ENCODE results near the gene CHST7. TPM values are rescaled to one million over a fixed set of nuclear protein-coding genes. Genes with fewer than 3 reads are reported as not detected.
"Not testable (repeated sequence)": the region's sequence is repeated elsewhere in the genome, so short reads cannot be mapped to it uniquely, and the experiment has no call there.

The CHST7 gene, protein sequence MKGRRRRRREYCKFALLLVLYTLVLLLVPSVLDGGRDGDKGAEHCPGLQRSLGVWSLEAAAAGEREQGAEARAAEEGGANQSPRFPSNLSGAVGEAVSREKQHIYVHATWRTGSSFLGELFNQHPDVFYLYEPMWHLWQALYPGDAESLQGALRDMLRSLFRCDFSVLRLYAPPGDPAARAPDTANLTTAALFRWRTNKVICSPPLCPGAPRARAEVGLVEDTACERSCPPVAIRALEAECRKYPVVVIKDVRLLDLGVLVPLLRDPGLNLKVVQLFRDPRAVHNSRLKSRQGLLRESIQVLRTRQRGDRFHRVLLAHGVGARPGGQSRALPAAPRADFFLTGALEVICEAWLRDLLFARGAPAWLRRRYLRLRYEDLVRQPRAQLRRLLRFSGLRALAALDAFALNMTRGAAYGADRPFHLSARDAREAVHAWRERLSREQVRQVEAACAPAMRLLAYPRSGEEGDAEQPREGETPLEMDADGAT
- under 1 TPM; 0.52 to 0.74 TPM for total RNA-seq
- polyA plus RNA-seq: 1 to 10 TPM in 1 of 3 donors, under 1 TPM in 2; 0.11 to 1.1 (median 0.60) TPM
- total RNA-seq: 0.14 to 3.2 (median 1.1) reads per million in 6 experiments

- Mint-ChIP-seq H3K36me3 (peaks cover 0 to 3% (median 0%) of the 10 kb centered on the region in 3 donors), H3K4me1 (peaks cover 2 to 35% (median 26%) of the 10 kb centered on the region in 4 donors), H3K27me3 (peaks cover 0 to 17% (median 4%) of the 10 kb centered on the region in 5 donors), H3K4me3 (peak within 1 kb of the TSS; percentile 57 to 85 (median 76)), H3K9me3 (peaks cover 0 to 2% (median 0%) of the 10 kb centered on the region in 9 donors), H3K27ac (peak within 1 kb of the TSS in 4 of 10 donors; percentile 56 to 80 (median 67))
- DNase-seq (peak in 9 of 10 donors; percentile 7 to 63 (median 20)), ATAC-seq (peak; percentile 41 to 70)
- POLR2A ChIA-PET: no interaction called here
Measured at GRCh38 chrX:46573331-46573891, at the start of gene CHST7. Gene CHST7, plus strand, starts transcription at chrX:46573765. Its CDS starts 167 bp downstream, at chrX:46573932.

DNA sequence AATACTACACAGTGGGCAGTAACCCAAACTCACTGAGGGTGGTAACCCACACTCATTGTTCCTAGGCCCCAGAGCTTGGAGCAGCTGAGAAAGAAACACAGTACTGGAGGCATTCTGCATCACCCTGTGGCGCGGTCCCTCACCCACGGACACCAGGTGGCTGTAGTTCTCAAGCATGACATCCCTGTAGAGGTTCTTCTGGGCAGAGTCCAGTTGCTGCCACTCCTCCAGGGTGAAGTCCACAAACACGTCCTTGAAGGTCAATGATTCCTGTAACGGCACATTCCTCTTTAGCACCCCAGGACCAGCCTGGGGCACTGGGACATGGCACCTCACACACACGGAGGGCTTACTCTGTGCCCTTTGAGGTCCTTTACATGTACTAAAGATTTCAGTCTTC lies 44.9 kb upstream of the CHST7 start:
- ATAC-seq, H3K27ac Mint-ChIP-seq, POLR2A ChIA-PET, H3K27me3 Mint-ChIP-seq, H3K4me1 Mint-ChIP-seq, H3K9me3 Mint-ChIP-seq, DNase-seq, H3K4me3 Mint-ChIP-seq: not testable (repeated sequence)
- H3K36me3 Mint-ChIP-seq: peaks cover 0 to 11% (median 5%) of the 10 kb centered on the region in 3 donors

DNA sequence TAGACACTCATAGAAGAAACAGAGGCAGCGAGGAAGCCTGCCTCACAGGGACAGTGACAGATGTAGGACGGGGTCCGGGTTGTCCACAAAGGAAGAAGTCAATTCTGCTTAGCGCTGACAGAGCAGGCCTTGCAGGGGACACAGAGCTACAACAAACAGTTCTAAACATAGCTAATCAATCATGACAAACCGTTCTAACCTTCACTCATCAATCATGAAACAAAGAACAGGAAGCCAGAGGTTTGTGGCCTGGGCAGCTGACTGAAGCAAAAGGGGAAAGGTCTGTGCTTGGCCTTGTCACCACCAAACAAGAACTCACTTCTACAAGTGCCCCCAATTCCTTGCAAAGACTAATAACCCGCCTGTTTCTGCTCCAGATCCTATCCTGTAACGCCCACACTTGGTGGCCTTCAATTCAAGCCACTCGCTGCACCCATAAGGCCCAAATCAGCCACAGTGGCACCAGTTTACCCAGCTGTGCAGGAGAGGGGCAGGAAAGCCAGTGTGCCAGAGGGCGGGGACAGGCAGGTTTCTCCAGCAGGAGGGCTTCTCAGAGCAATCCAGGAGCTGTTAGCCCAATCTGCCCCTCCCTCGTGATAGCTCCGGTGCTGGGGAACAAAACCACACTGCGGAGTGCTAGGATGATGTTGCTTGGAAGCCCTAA lies 43.7 kb upstream of the CHST7 start:
- H3K4me3 Mint-ChIP-seq, H3K4me1 Mint-ChIP-seq, H3K27me3 Mint-ChIP-seq, POLR2A ChIA-PET, H3K9me3 Mint-ChIP-seq, ATAC-seq, DNase-seq, H3K27ac Mint-ChIP-seq: not testable (repeated sequence)
- peaks cover 0 to 14% (median 5%) of the 10 kb centered on the region in 3 donors for H3K36me3 Mint-ChIP-seq

GRCh38 chrX:46530404-46530908 lies 43.1 kb upstream of the CHST7 start:
- H3K27me3 Mint-ChIP-seq, H3K4me1 Mint-ChIP-seq, DNase-seq, H3K4me3 Mint-ChIP-seq, ATAC-seq, H3K9me3 Mint-ChIP-seq, POLR2A ChIA-PET, H3K27ac Mint-ChIP-seq: not testable (repeated sequence)
- peaks cover 0 to 14% (median 5%) of the 10 kb centered on the region in 3 donors for H3K36me3 Mint-ChIP-seq

DNA sequence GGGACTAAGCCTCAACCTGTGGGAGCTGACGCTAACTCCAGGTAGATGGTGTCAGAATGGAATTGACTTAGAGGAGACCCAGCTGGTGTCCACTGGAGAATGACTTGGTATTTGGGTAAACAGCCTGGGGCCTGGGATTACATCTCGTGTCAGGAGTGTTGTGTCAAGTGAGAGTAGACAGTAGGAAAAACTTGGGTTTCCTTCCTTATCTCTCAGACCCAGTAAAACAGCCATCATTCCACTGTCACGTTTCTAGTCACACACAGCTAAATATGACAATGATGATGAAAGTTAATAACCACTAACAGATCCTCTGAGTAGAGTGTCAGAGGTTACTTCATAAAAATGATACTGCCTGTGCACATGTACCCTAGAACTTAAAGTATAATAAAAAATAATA lies 42.1 kb upstream of the CHST7 start:
- Mint-ChIP-seq H3K4me3 (no peak overlapping the region), H3K9me3 (no peaks in the 10 kb centered on the region), H3K27ac (no peak overlapping the region), H3K4me1 (peaks cover 0 to 2% (median 0%) of the 10 kb centered on the region in 4 donors), H3K36me3 (peaks cover 0 to 12% (median 4%) of the 10 kb centered on the region in 3 donors), H3K27me3 (no peaks in the 10 kb centered on the region)
- no peak for DNase-seq
- POLR2A ChIA-PET: no interaction called here
- ATAC-seq: no peak

GRCh38 chrX:46543441-46543840 lies 30.1 kb upstream of the CHST7 start:
- Mint-ChIP-seq H3K4me3 (peak overlapping the region in 4 of 10 donors; percentile 11 to 29 (median 21)), H3K27me3 (no peaks in the 10 kb centered on the region), H3K4me1 (peaks cover 0 to 35% (median 16%) of the 10 kb centered on the region in 4 donors), H3K27ac (peak overlapping the region in 4 of 10 donors; percentile 13 to 48 (median 24)), H3K36me3 (peaks cover 0 to 23% (median 5%) of the 10 kb centered on the region in 3 donors), H3K9me3 (no peaks in the 10 kb centered on the region)
- no peak for ATAC-seq
- POLR2A ChIA-PET: no interaction called here
- DNase-seq: no peak

- H3K4me1 Mint-ChIP-seq: peaks cover 0 to 35% (median 18%) of the 10 kb centered on the region in 4 donors
- DNase-seq, ATAC-seq, POLR2A ChIA-PET, H3K27me3 Mint-ChIP-seq, H3K9me3 Mint-ChIP-seq: not testable (repeated sequence)
- peak overlapping the region; percentile 89 to 99 (median 97) for H3K27ac Mint-ChIP-seq
- H3K4me3 Mint-ChIP-seq: peak overlapping the region; percentile 83 to 98 (median 93)
- H3K36me3 Mint-ChIP-seq: peaks cover 0 to 21% (median 3%) of the 10 kb centered on the region in 3 donors
Measured at GRCh38 chrX:46544527-46544926, 29.0 kb upstream of the CHST7 start.

DNA sequence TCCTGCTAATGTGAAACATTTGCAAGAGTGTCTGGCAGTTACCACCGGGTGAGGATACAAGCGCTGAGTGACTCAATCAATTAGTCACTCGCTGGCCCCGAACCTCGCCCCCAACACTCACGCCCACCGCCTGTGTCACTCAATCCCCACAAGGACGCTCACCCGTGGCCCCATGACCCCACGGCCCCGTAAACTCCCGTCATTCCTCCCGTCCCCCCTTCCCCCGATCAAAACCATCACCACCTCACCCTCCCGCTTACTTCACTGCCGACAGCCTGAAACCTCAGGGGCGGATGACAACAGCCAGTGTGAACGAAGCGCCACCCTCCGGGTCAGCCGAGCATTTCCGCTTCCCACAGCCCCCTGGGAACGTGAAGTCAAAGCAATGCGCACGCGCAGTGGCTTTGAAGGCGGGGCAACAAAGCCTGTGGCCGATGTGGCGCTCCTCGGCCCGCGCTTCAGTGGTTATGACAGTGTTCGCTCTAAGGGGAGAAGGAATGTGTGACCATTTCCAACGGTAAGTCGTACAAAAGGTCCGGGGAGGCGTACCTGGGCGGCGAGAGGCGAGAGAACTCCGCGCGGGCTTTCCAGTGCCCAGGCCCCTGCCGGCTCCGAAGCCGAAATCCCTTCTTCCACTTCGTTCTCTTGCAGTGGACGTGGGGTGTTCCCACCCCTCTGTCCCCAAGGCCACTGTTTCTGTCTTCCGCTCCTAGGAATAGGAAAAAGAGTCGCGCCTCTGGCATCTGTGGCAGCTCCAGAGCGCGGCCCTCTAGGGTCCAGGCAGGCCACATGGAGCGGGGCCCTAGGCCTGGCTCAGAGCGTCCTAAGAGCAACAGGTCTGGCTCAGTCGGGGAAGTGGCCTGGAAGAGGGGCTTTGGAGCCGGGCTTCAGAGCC lies 28.2 kb upstream of the CHST7 start, which contains the start of gene ZNF674:
Gene ZNF674 (minus strand): TSS at position 311 of the 895 bp plus-strand sequence. CDS start 3,334 bp downstream, outside the sequence.
- H3K4me1 Mint-ChIP-seq: peaks cover 0 to 35% (median 18%) of the 10 kb centered on the region in 4 donors
- peak within 1 kb of the TSS; percentile 83 to 98 (median 93) for H3K4me3 Mint-ChIP-seq
- ATAC-seq (peak; percentile 92 to 96), DNase-seq (peak; percentile 85 to 96 (median 90))
- no peaks in the 10 kb centered on the region for H3K27me3 Mint-ChIP-seq
- H3K36me3 Mint-ChIP-seq: peaks cover 0 to 25% (median 0%) of the 10 kb centered on the region in 3 donors
- no peaks in the 10 kb centered on the region for H3K9me3 Mint-ChIP-seq
- POLR2A ChIA-PET: interaction anchor here (0.6 kb wide), 1 partner anchor 9 kb away, joined by 5 read pairs; no protein-coding TSS in a partner anchor
- peak within 1 kb of the TSS; percentile 89 to 99 (median 97) for H3K27ac Mint-ChIP-seq

- POLR2A ChIA-PET: no interaction called here
- no peak for DNase-seq
- Mint-ChIP-seq H3K4me1 (peaks cover 0 to 35% (median 18%) of the 10 kb centered on the region in 4 donors), H3K4me3 (peak overlapping the region in 1 of 10 donors; percentile 45), H3K27me3 (no peaks in the 10 kb centered on the region), H3K27ac (no peak overlapping the region), H3K9me3 (no peaks in the 10 kb centered on the region), H3K36me3 (peaks cover 0 to 24% (median 0%) of the 10 kb centered on the region in 3 donors)
- no peak for ATAC-seq
Measured at GRCh38 chrX:46547857-46548256, 25.7 kb upstream of the CHST7 start.

- Mint-ChIP-seq H3K9me3 (no peaks in the 10 kb centered on the region), H3K4me1 (peaks cover 0 to 22% (median 12%) of the 10 kb centered on the region in 4 donors), H3K27ac (no peak overlapping the region), H3K27me3 (no peaks in the 10 kb centered on the region), H3K4me3 (no peak overlapping the region), H3K36me3 (peaks cover 0 to 27% (median 0%) of the 10 kb centered on the region in 3 donors)
- POLR2A ChIA-PET: no interaction called here
- DNase-seq (no peak), ATAC-seq (no peak)
Measured at GRCh38 chrX:46549914-46550313, 23.7 kb upstream of the CHST7 start.

- Mint-ChIP-seq H3K27ac (peak overlapping the region in 1 of 10 donors; percentile 55), H3K9me3 (no peaks in the 10 kb centered on the region), H3K27me3 (no peaks in the 10 kb centered on the region), H3K4me1 (peaks cover 0 to 11% (median 6%) of the 10 kb centered on the region in 4 donors), H3K36me3 (peaks cover 0 to 27% (median 0%) of the 10 kb centered on the region in 3 donors), H3K4me3 (no peak overlapping the region)
- no peak for ATAC-seq
- DNase-seq: no peak
- POLR2A ChIA-PET: interaction anchor here (0.6 kb wide), 1 partner anchor 28 kb away, joined by 5 read pairs; no protein-coding TSS in a partner anchor
Measured at GRCh38 chrX:46551494-46552128, 22.0 kb upstream of the CHST7 start.

Data from naive thymus-derived CD8-positive, alpha-beta T cell (primary cell).